ENCODE data around the gene SPATA33. TPM values are rescaled to one million over a fixed set of nuclear protein-coding genes. Genes with fewer than 3 reads are reported as not detected.

Gene SPATA33
- total RNA-seq, 6 experiments from 2014 or later: 6.3 to 10.1 (median 7.8) TPM

DNA sequence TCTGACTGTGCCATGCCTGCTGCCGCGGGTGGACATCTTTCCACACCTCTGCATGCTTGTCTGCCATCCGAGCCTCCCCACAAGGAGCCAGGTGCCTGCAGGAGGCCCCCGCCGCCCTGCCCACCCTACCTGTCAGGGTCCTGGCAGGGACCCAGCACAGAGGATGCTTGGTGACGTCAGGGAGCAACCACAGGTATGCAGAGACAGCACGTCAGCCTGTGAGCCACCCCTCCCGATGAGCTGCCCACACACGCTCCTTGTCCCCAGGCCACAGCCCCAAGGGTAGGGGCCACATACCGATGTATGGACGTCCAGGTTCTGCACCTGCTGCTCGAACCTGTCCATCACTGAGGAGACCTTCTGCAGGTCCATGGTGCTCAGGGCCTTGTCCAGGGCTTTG, 10.7 kb upstream of the SPATA33 start:
- TF ChIP-seq, protein P1, sequence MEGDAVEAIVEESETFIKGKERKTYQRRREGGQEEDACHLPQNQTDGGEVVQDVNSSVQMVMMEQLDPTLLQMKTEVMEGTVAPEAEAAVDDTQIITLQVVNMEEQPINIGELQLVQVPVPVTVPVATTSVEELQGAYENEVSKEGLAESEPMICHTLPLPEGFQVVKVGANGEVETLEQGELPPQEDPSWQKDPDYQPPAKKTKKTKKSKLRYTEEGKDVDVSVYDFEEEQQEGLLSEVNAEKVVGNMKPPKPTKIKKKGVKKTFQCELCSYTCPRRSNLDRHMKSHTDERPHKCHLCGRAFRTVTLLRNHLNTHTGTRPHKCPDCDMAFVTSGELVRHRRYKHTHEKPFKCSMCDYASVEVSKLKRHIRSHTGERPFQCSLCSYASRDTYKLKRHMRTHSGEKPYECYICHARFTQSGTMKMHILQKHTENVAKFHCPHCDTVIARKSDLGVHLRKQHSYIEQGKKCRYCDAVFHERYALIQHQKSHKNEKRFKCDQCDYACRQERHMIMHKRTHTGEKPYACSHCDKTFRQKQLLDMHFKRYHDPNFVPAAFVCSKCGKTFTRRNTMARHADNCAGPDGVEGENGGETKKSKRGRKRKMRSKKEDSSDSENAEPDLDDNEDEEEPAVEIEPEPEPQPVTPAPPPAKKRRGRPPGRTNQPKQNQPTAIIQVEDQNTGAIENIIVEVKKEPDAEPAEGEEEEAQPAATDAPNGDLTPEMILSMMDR (IDR thresholded peaks at IDR 0.05): no peak
- H3K36me3 Mint-ChIP-seq (ENCODE audit: low read depth): peaks cover 23% of the 10 kb centered on the region
- no peaks in the 10 kb centered on the region for H3K4me1 Mint-ChIP-seq (ENCODE audit: low read depth)
- DNase-seq: no peak
- H3K27ac Mint-ChIP-seq: no peak overlapping the region
- no peak overlapping the region for H3K4me3 Mint-ChIP-seq
- no peaks in the 10 kb centered on the region; the same call in 1 of the 2 replicates for H3K27me3 Mint-ChIP-seq (ENCODE audit: insufficient read depth)
- peaks cover 5% of the 10 kb centered on the region for H3K9me3 Mint-ChIP-seq

DNA sequence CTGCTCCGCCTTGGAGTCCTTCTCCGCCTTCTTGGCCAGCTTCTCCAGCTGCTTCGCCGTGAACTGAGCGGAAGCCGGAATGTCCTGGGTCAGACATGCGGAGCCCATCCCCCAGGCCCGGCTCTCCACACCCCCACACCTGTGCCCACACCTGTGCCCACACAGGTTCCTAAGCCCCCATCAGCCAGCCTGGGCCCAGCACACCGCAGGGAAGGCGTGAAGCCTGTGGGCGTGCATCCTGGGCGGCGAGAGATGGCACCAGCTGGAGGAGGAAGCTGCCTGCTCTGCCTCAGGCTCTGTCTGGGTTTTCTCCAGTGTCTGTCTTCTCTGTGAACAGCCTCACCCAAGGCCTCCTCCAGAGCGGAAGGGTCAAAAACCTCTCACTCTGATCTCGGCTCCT, 6.1 kb upstream of the SPATA33 start:
- DNase-seq: no peak
- Mint-ChIP-seq H3K4me1 (ENCODE audit: low read depth) (no peaks in the 10 kb centered on the region), H3K27me3 (ENCODE audit: insufficient read depth) (no peaks in the 10 kb centered on the region), H3K27ac (no peak overlapping the region), H3K4me3 (no peak overlapping the region), H3K36me3 (ENCODE audit: low read depth) (peaks cover 25% of the 10 kb centered on the region), H3K9me3 (peaks cover 5% of the 10 kb centered on the region)
- TF ChIP-seq, protein P1 (IDR thresholded peaks at IDR 0.05): no peak

DNA sequence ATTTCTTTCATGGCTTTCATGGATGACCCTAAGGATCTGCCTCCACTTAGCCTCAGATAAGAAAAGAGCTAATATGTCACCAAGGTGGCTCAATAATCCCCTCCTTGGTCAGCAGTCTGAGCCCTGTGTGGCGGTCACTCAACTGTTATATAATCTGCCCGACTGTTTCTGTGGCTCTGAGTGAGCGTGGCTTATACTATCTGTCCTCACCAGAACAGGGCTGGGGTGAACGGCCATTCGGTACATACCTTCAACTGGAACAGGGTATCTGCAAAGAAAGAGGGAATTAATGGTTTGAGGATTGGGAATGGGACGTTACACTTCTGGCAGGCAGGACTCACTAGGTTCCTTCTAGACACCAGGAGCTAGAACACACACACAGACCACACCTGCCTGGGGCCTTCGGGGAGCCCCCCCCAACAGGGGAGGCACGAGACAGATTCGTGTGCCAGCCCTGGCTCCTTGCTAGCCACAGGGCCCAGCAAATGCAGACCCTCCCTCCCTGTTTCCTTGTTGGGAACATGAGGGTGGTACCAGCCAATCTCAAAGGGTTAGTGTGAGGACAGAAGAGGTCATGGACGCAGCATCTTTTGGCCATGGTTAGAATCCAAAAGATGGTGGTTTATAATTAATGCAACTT, 3.9 kb upstream of the SPATA33 start:
- peaks cover 25% of the 10 kb centered on the region for H3K36me3 Mint-ChIP-seq (ENCODE audit: low read depth)
- no peak for DNase-seq
- no peak overlapping the region for H3K4me3 Mint-ChIP-seq
- H3K9me3 Mint-ChIP-seq: peaks cover under 1% of the 10 kb centered on the region
- H3K27ac Mint-ChIP-seq: no peak overlapping the region
- peaks cover 2% of the 10 kb centered on the region for H3K27me3 Mint-ChIP-seq (ENCODE audit: insufficient read depth)
- peaks cover 7% of the 10 kb centered on the region for H3K4me1 Mint-ChIP-seq (ENCODE audit: low read depth)
- TF ChIP-seq, protein P1 (IDR thresholded peaks at IDR 0.05): no peak

DNA sequence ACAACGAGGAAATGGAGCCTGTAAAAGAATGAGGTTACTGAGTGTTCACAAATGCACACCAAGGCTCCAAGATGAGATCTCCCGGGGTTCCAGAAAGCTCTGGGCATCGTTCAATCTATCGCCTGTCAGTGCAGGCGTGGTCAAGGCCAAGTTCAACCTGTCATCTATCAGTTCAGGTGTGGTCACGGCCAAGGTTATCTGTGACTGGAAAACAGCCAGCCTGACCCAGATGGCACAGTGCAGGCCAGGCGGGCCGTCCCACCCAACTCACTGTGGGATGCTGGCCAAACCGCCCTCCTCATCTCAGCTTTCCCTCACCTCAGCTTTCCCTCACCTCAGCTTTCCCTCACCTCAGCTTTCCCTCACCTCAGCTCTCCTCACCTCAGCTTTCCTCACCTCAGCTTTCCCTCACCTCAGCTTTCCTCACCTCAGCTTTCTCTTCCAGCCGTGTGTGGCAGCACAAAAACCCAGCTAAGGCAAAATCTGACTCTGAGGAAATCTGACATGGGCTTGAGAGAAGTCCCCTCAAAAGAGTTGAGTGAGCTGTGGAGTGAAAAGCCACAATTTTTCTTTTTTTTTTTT, 2.5 kb upstream of the SPATA33 start:
- H3K4me1 Mint-ChIP-seq (ENCODE audit: low read depth): peaks cover 12% of the 10 kb centered on the region
- peak overlapping the region; percentile 82; the same call in 1 of the 2 replicates for H3K4me3 Mint-ChIP-seq
- TF ChIP-seq, protein P1 (IDR thresholded peaks at IDR 0.05): no peak
- peaks cover 2% of the 10 kb centered on the region for H3K27me3 Mint-ChIP-seq (ENCODE audit: insufficient read depth)
- no peak for DNase-seq
- H3K27ac Mint-ChIP-seq: no peak overlapping the region
- peaks cover 19% of the 10 kb centered on the region; the same call in 1 of the 2 replicates for H3K36me3 Mint-ChIP-seq (ENCODE audit: low read depth)
- H3K9me3 Mint-ChIP-seq: no peaks in the 10 kb centered on the region

DNA sequence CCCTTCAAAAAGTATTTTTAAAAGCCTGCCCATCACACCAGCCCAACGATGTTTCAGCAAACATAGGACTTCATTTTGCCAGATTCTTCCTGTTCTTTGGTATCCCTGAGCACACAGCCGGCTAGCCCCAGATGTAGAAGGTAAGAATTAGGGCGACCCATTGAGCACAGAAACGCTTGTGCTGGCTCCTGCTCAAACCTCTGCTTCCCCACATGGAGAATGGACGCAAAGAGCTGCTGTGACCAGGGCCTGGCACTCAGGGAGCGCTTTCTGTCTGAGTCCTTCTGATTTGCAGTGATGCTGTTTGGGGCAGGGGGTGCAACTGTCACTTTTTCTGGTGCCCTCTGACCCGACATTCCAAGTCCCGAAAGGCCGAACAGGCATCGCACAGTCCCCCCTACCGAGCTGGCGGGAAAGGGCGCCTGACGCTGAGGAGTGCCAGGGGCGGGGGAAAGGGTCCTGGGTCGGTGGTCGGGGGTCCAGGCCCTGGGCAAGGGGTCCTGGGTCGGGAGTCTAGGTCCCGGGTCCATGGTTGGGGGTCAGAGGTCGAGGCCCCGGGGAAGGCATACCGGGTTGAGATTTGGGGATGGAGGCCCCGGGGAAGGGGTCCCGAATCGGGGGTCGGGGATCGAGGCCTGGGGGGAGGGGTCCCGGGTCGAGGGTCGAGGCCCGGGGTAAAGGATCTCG, 1.1 kb upstream of the SPATA33 start:
- Mint-ChIP-seq H3K27me3 (ENCODE audit: insufficient read depth) (peaks cover 2% of the 10 kb centered on the region), H3K27ac (peak overlapping the region; percentile 51), H3K4me1 (ENCODE audit: low read depth) (peaks cover 12% of the 10 kb centered on the region), H3K36me3 (ENCODE audit: low read depth) (peaks cover 22% of the 10 kb centered on the region), H3K9me3 (no peaks in the 10 kb centered on the region), H3K4me3 (peak overlapping the region; percentile 96)
- DNase-seq: no peak
- TF ChIP-seq, protein P1 (IDR thresholded peaks at IDR 0.05): no peak

Measured in HFFc6 (cell line).